Measurements from ENCODE around the gene MARK3. TPM values are rescaled to one million over a fixed set of nuclear protein-coding genes. Genes with fewer than 3 reads are reported as not detected.

MARK3 gene
- total RNA-seq, 4 donors from 2014 or later, result 50.7 to 111 (median 89.1) TPM

- Histone ChIP-seq H3K4me1 (peaks cover 17 to 24% of the 10 kb centered on the region in 2 donors), H3K4me3 (no peak overlapping the region), H3K27ac (no peak overlapping the region), H3K27me3 (no peaks in the 10 kb centered on the region), H3K9me3 (no peaks in the 10 kb centered on the region), H3K36me3 (no peaks in the 10 kb centered on the region)
- DNase-seq, result no peak
- intact Hi-C loops (cut with DNase I; ENCODE audit: low total_unique reads), result loop anchor here (5.0 kb wide), 1 partner anchor 46 kb away; no protein-coding TSS in a partner anchor
- no peak for TF ChIP-seq POLR2A (IDR thresholded peaks at IDR 0.05)
- no peak for TF ChIP-seq CTCF (IDR thresholded peaks at IDR 0.05)
These were observed 163.5 kb downstream of the MARK3 start for GRCh38 chr14:103548463-103549351.

GRCh38 chr14:103549361-103550311, 164.4 kb downstream of the MARK3 start:
- H3K4me3 ChIP-seq, result no peak overlapping the region

GRCh38 chr14:103550451-103551337, 165.5 kb downstream of the MARK3 start:
- H3K36me3 ChIP-seq, result no peaks in the 10 kb centered on the region
- intact Hi-C loops (cut with DNase I; ENCODE audit: low total_unique reads), result no loop called here
- no peak overlapping the region for H3K4me3 ChIP-seq
- no peaks in the 10 kb centered on the region for H3K27me3 ChIP-seq
- no peaks in the 10 kb centered on the region for H3K9me3 ChIP-seq
- peak overlapping the region; percentile 71 to 86 for H3K27ac ChIP-seq
- peak; percentile 36 to 51 for DNase-seq
- TF ChIP-seq CTCF (IDR thresholded peaks at IDR 0.05), result no peak
- TF ChIP-seq POLR2A (IDR thresholded peaks at IDR 0.05), result no peak
- peaks cover 6 to 11% of the 10 kb centered on the region in 2 donors for H3K4me1 ChIP-seq

More at GRCh38 chr14:103549361-103550311, 164.4 kb downstream of the MARK3 start:
- peaks cover 8 to 15% of the 10 kb centered on the region in 2 donors for H3K4me1 ChIP-seq
- H3K27me3 ChIP-seq, result no peaks in the 10 kb centered on the region
- H3K36me3 ChIP-seq, result no peaks in the 10 kb centered on the region
- intact Hi-C loops (cut with DNase I; ENCODE audit: low total_unique reads), result loop anchor here (5.0 kb wide), 1 partner anchor 47 kb away; no protein-coding TSS in a partner anchor
- DNase-seq, result peak; percentile 24 to 30
- H3K9me3 ChIP-seq, result no peaks in the 10 kb centered on the region
- TF ChIP-seq CTCF (IDR thresholded peaks at IDR 0.05) (no peak), POLR2A (IDR thresholded peaks at IDR 0.05) (no peak)
- peak overlapping the region; percentile 71 to 86 for H3K27ac ChIP-seq

GRCh38 chr14:103551338-103551762, 166.1 kb downstream of the MARK3 start:
- Histone ChIP-seq H3K36me3 (no peaks in the 10 kb centered on the region), H3K9me3 (no peaks in the 10 kb centered on the region), H3K4me1 (peaks cover 6 to 11% of the 10 kb centered on the region in 2 donors), H3K27me3 (no peaks in the 10 kb centered on the region), H3K4me3 (peak overlapping the region in 1 of 2 donors; percentile 4), H3K27ac (peak overlapping the region; percentile 71 to 86)
- TF ChIP-seq CTCF (IDR thresholded peaks at IDR 0.05) (no peak), POLR2A (IDR thresholded peaks at IDR 0.05) (peak in 1 of 2 donors; percentile 23)
- peak; percentile 73 to 83 for DNase-seq
- intact Hi-C loops (cut with DNase I; ENCODE audit: low total_unique reads), result no loop called here
